Astrocyte (in vitro differentiated cells and primary cell): ENCODE results near the gene ATP10A. TPM values are rescaled to one million over a fixed set of nuclear protein-coding genes. Genes with fewer than 3 reads are reported as not detected.
"Not testable (repeated sequence)": the region's sequence is repeated elsewhere in the genome, so short reads cannot be mapped to it uniquely, and the experiment has no call there.

Experiments
- DNase-seq: peaks from one replicate; pipeline ENCODE4 v3.0.0-alpha.2; 2010; ENCODE audit warnings: low read depth
- FAIRE-seq: peaks from 2 replicates; lab custom pipeline; 2011; peaks lifted over from hg19 to GRCh38; lab: Jason Lieb, UNC
- H2AFZ ChIP-seq: 2 replicates; pipeline ENCODE4 v1.6.0; 2012; ENCODE audit warnings: low read depth, low read length, inconsistent platforms
- H3K27ac ChIP-seq: 2 replicates; pipeline ENCODE4 v1.5.1; 2011; ENCODE audit warnings: low read depth, low read length, inconsistent platforms
- H3K27me3 ChIP-seq: 2 replicates; pipeline ENCODE4 v1.6.0; 2011; ENCODE audit warnings: low read length, inconsistent platforms; ENCODE audit not compliant: insufficient read depth
- H3K36me3 ChIP-seq: 2 replicates; pipeline ENCODE4 v1.5.1; 2011; ENCODE audit warnings: low read length, inconsistent platforms; ENCODE audit not compliant: insufficient read depth
- H3K4me1 ChIP-seq: 2 replicates; pipeline ENCODE4 v1.5.1; 2011; ENCODE audit warnings: low read length, inconsistent platforms; ENCODE audit not compliant: insufficient read depth
- H3K4me2 ChIP-seq: 2 replicates; pipeline ENCODE4 v1.6.0; 2012; ENCODE audit warnings: low read length, inconsistent platforms
- H3K4me3 ChIP-seq: 2 replicates; pipeline ENCODE4 v1.5.1; 2011; ENCODE audit warnings: low read depth, mild to moderate bottlenecking, low read length, inconsistent platforms; ENCODE audit not compliant: insufficient read depth
- H3K79me2 ChIP-seq: 2 replicates; pipeline ENCODE4 v1.6.0; 2012; ENCODE audit warnings: mild to moderate bottlenecking, low read length, inconsistent platforms; ENCODE audit not compliant: insufficient read depth
- H3K9ac ChIP-seq: 2 replicates; pipeline ENCODE4 v1.6.0; 2012; ENCODE audit warnings: mild to moderate bottlenecking, low read length, inconsistent platforms
- H3K9me3 ChIP-seq: 2 replicates; pipeline ENCODE4 v1.5.1; 2012; ENCODE audit warnings: low read depth, mild to moderate bottlenecking, low read length, inconsistent platforms; ENCODE audit not compliant: insufficient read depth
- H4K20me1 ChIP-seq: 2 replicates; pipeline ENCODE4 v1.6.0; 2012; ENCODE audit warnings: low read length, inconsistent platforms; ENCODE audit not compliant: insufficient read depth
- H3K27ac Mint-ChIP-seq: one replicate; pipeline ENCODE4 v1.8.0; 2021; ENCODE audit warnings: mild to moderate bottlenecking, mixed read lengths; ENCODE audit not compliant: unreplicated experiment
- H3K27me3 Mint-ChIP-seq: one replicate; pipeline ENCODE4 v1.8.0; 2021; ENCODE audit warnings: low read depth, mixed read lengths; ENCODE audit not compliant: unreplicated experiment
- H3K36me3 Mint-ChIP-seq: one replicate; pipeline ENCODE4 v1.8.0; 2021; ENCODE audit warnings: low read depth, mixed read lengths; ENCODE audit not compliant: unreplicated experiment
- H3K4me1 Mint-ChIP-seq: one replicate; pipeline ENCODE4 v1.8.0; 2021; ENCODE audit warnings: low read depth, mixed read lengths; ENCODE audit not compliant: unreplicated experiment
- H3K4me3 Mint-ChIP-seq: one replicate; pipeline ENCODE4 v1.8.0; 2021; ENCODE audit warnings: mild to moderate bottlenecking, moderate library complexity, mixed read lengths; ENCODE audit not compliant: unreplicated experiment
- H3K9me3 Mint-ChIP-seq: one replicate; pipeline ENCODE4 v1.8.0; 2021; ENCODE audit warnings: mild to moderate bottlenecking, mixed read lengths; ENCODE audit not compliant: unreplicated experiment
- CTCF ChIP-seq: IDR thresholded peaks from 2 replicates; pipeline ENCODE4 v1.5.1; 2011; ENCODE audit warnings: low read depth, mild to moderate bottlenecking, inconsistent platforms, low read length, moderate library complexity; ENCODE audit not compliant: insufficient read depth
- EZH2 ChIP-seq: IDR thresholded peaks from 2 replicates; pipeline ENCODE4 v1.6.1; 2012; ENCODE audit warnings: mild to moderate bottlenecking, low read length, inconsistent platforms; ENCODE audit not compliant: insufficient read depth
- total RNA-seq: library from RNA; stranded (reverse); gene quantifications from 2 replicates; pipeline ENCODE4 v1.2.1, GENCODE V29; 2021

The ATP10A gene
- total RNA-seq, 1 donor from 2014 or later: 21.1 TPM

GRCh38 chr15:25883463-25884259 lies 20.5 kb upstream of the ATP10A start:
- no peaks in the 10 kb centered on the region for H3K79me2 ChIP-seq
- no peaks in the 10 kb centered on the region for H3K27me3 Mint-ChIP-seq
- no peaks in the 10 kb centered on the region for H4K20me1 ChIP-seq
- no peak overlapping the region for H2AFZ ChIP-seq
- peak overlapping the region; percentile 97 for H3K27ac Mint-ChIP-seq
- FAIRE-seq (peak; percentile 99), DNase-seq (peak; percentile 99)
- no peak overlapping the region for H3K4me3 Mint-ChIP-seq
- H3K9me3 Mint-ChIP-seq: no peaks in the 10 kb centered on the region
- peak overlapping the region; percentile 70 for H3K4me2 ChIP-seq
- H3K9me3 ChIP-seq: no peaks in the 10 kb centered on the region
- H3K4me3 ChIP-seq: no peak overlapping the region
- peak overlapping the region; percentile 68 for H3K9ac ChIP-seq
- H3K27me3 ChIP-seq: no peaks in the 10 kb centered on the region
- peak overlapping the region; percentile 91 for H3K27ac ChIP-seq
- H3K4me1 Mint-ChIP-seq: peaks cover 29% of the 10 kb centered on the region
- H3K36me3 Mint-ChIP-seq: no peaks in the 10 kb centered on the region
- H3K4me1 ChIP-seq: peaks cover 23% of the 10 kb centered on the region
- H3K36me3 ChIP-seq: no peaks in the 10 kb centered on the region
- no peak for TF ChIP-seq EZH2
- no peak for TF ChIP-seq CTCF

- no peaks in the 10 kb centered on the region for H3K27me3 ChIP-seq
- H3K27ac ChIP-seq: peak overlapping the region; percentile 91
- no peak overlapping the region for H3K4me3 ChIP-seq
- peaks cover 2% of the 10 kb centered on the region for H3K9me3 Mint-ChIP-seq
- no peak overlapping the region for H2AFZ ChIP-seq
- no peaks in the 10 kb centered on the region for H3K36me3 ChIP-seq
- TF ChIP-seq CTCF (no peak), EZH2 (no peak)
- DNase-seq: no peak
- no peaks in the 10 kb centered on the region for H3K9me3 ChIP-seq
- no peaks in the 10 kb centered on the region for H3K27me3 Mint-ChIP-seq
- no peak for FAIRE-seq
- peak overlapping the region; percentile 18 for H3K9ac ChIP-seq
- no peaks in the 10 kb centered on the region for H3K36me3 Mint-ChIP-seq
- H3K79me2 ChIP-seq: no peaks in the 10 kb centered on the region
- H3K4me2 ChIP-seq: peak overlapping the region; percentile 70
- H4K20me1 ChIP-seq: no peaks in the 10 kb centered on the region
- no peak overlapping the region for H3K4me3 Mint-ChIP-seq
- peaks cover 23% of the 10 kb centered on the region for H3K4me1 ChIP-seq
- H3K27ac Mint-ChIP-seq: peak overlapping the region; percentile 97
- peaks cover 29% of the 10 kb centered on the region for H3K4me1 Mint-ChIP-seq
Observed at GRCh38 chr15:25882466-25882865, 19.3 kb upstream of the ATP10A start.

GRCh38 chr15:25880877-25881276 lies 17.8 kb upstream of the ATP10A start:
- not testable (repeated sequence) for H3K27me3 ChIP-seq, DNase-seq, FAIRE-seq, H3K36me3 Mint-ChIP-seq, H3K27ac Mint-ChIP-seq, H3K9ac ChIP-seq, H4K20me1 ChIP-seq, H3K4me3 Mint-ChIP-seq, H3K4me2 ChIP-seq, H3K9me3 Mint-ChIP-seq, H3K79me2 ChIP-seq, H3K4me3 ChIP-seq, H3K9me3 ChIP-seq, H3K36me3 ChIP-seq, H3K27ac ChIP-seq, H2AFZ ChIP-seq, H3K27me3 Mint-ChIP-seq
- peaks cover 23% of the 10 kb centered on the region for H3K4me1 ChIP-seq
- peaks cover 26% of the 10 kb centered on the region for H3K4me1 Mint-ChIP-seq
